GM12872 (cell line): ENCODE results near the gene CHST13.

ENCODE experiments used
- CTCF ChIP-seq: IDR thresholded peaks from 3 replicates; pipeline ENCODE4 v1.5.1; 2011; ENCODE audit warnings: low read depth, mild to moderate bottlenecking, low read length, moderate library complexity; ENCODE audit not compliant: insufficient read depth

The CHST13 gene

DNA sequence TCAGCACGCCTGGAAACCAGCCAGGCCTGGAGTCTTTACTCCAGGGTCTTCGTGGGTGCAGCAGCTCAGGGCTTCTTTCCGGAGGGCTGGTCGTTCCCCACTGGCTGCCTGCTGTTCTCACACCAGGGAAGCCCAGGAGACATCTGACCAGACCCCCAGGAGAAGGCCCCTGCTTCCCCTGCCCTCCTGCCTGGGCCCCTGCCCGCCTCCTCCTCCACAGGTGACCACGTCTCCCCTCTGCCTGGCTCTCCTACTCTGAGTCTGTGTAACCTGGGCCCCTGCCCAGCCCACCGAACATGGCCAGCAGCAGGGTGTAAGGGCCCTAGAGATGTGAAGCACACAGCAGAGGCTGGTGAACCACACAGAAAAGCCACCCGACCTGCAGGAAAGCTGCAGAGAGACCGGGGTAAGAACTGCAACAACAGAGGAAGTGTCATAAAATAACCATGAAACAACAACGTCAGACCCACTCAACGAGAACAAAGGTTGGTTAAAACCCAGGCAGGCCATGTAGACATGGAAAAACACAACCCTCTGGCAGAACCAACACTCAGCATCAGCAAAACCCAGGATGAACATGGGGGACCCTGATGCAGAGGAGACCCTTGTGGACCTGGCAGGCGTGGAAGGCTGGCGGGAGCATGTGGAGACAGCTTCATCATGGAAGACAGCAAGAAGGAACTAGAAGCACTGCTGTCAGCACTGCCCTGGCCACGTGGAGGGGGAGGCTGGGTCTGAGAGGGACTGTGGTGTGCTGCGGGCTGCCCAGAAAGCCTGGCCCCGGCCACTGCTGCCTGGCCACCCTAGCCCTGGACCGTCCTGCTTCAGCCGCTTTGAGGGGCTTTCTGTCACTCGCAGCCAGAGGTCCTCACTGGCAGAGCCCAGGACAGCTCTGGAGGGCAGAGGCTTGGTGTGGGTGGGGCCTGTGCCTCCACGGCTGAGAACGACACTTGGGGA, 26.8 kb upstream of the CHST13 start:
- TF ChIP-seq CTCF: no peak

DNA sequence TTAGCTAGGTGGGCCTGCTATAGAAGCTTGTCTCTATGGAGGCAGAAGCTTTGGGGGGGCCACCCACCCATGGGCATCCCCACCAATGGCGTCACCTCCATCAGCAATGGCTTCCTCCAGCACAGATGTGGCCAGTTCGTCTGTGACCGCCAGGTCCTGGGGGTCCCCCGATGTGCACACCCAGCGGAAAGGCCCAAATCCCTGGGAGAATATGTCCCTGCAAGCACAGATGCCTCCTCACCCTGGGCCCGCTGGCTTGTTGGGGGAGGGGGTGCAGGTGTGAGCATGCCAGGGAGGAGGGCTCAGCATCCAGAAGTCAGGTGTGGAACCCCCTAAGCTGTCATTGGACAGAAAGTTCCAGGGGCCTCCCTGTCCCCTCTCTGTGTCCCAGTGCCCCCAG, 26.0 kb upstream of the CHST13 start:
- TF ChIP-seq CTCF: no peak

DNA sequence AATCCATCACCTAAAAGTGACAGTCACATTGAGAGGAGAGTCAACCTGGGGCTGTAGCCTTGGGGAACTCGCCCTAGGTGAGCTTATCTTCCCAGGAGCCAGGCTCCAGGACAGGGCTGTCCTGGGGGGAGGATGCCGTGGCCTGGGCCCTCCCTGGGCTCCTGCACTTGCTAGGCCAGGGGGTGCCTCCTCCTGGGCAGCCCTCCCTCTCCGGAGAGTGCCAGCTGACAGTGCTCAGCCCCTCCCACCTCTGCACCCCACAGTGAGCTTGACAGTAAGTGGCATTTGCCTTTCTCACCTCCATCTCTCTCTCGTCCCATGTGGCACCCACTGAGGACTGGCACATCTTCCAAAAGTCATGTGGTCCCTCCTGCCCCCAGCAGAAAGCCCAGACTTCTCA, 25.5 kb upstream of the CHST13 start:
- no peak for TF ChIP-seq CTCF

DNA sequence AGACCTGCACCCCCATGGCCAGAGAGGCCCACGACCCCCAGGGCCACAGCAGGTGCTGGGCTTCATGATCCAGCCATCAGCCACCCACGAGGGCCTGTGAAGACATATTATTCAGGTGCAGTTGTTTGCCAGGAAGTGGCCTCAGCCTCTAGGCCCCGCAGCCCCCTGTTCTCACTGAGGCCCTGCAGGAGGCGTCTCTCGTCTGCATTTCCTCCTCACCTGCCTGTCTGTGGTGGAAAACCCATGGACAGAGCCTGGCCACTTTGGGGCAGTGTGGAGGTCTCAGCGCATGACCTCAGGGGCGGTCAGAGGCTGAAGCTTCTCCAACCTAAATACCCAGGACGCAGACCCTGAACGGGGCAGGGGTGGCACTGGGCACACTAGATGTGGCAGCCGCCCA, 25.0 kb upstream of the CHST13 start:
- TF ChIP-seq CTCF: no peak

- TF ChIP-seq CTCF: no peak
Measured at GRCh38 chr3:126499401-126499800, 24.6 kb upstream of the CHST13 start.

DNA sequence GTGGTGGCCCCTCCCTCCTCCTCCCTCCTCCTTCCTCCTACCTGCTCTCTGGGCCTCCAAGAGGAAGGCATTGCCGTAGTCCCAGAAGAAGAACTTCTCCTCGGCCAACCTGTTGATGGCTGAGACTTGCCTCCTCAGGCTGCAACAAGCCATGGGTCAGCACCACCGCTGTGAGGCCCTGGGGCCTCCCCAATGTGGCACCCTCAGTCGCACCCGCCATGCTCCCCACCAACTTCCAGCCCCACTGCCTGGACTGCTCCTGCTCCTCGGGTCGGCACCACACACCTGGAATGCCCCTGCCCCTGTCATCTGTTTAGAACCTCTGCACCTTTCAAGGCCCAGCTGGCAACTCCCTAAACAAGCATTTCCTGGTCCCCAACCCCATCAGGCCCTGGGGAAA, 23.9 kb upstream of the CHST13 start:
- TF ChIP-seq CTCF: no peak

DNA sequence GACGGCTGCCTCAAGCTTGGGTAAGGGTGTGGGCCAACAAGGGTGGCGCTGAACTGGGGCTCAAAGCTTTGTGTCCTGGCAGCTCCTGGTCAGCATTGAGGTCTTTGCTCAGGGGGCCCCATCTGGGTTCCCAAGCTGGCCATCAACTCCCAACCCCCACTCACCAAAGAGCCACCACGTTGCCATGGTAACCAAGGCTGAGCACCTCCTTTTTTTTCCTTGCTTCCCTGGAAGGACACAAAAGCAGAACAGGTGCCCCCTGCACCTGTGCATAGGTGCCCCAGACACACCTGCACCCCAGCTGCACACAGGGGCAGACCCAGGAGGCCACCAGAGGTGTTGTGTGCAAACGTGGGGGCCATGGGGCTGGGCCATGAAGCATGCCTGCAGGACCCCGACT, 22.9 kb upstream of the CHST13 start:
- no peak for TF ChIP-seq CTCF
